Panc1 (cell line): ENCODE data around the gene DRC3.

ENCODE experiments used
- CTCF ChIP-seq: fragments of 450-650 bp; IDR thresholded peaks from 2 replicates; pipeline ENCODE4 v1.5.1; 2017; ENCODE audit warnings: mild to moderate bottlenecking
- POLR2AphosphoS5 ChIP-seq: IDR thresholded peaks from 2 replicates; pipeline ENCODE4 v1.6.1; 2012; ENCODE audit warnings: mild to moderate bottlenecking, low read depth, low read length, moderate library complexity
- TCF7L2 ChIP-seq: IDR thresholded peaks from 2 replicates; pipeline ENCODE4 v1.6.1; 2011; ENCODE audit warnings: mild to moderate bottlenecking, low read depth, low read length, inconsistent platforms

- TF ChIP-seq POLR2AphosphoS5 = no peak
- no peak for TF ChIP-seq CTCF
- no peak for TF ChIP-seq TCF7L2
Measured at GRCh38 chr17:17970699-17971430, 1.8 kb upstream of the DRC3 start.
